HG02870 (cell line): Measurements from ENCODE around the gene YAF2.
"Not testable (repeated sequence)": the region's sequence is repeated elsewhere in the genome, so short reads cannot be mapped to it uniquely, and the experiment has no call there.

Source experiments
- ATAC-seq: cut with Tn5 transposase; IDR thresholded peaks from one replicate; pipeline ENCODE4 v1.9.1; 2021; ENCODE audit warnings: mild to moderate bottlenecking, moderate library complexity; ENCODE audit not compliant: unreplicated experiment

YAF2 gene

GRCh38 chr12:42255221-42255865, 17.3 kb upstream of the YAF2 start:
- no peak for ATAC-seq

- ATAC-seq: not testable (repeated sequence)
These were observed 14.6 kb upstream of the YAF2 start for GRCh38 chr12:42252645-42253044.

GRCh38 chr12:42249033-42249432, 11.0 kb upstream of the YAF2 start:
- not testable (repeated sequence) for ATAC-seq

- ATAC-seq: no peak
These were observed 2.2 kb upstream of the YAF2 start for GRCh38 chr12:42240131-42240750.

- peak; percentile 29 for ATAC-seq
These were observed 202 bp downstream of the YAF2 start for GRCh38 chr12:42237853-42238239.

- peak; percentile 76 for ATAC-seq
These were observed 796 bp downstream of the YAF2 start for GRCh38 chr12:42237052-42237852.

- ATAC-seq: no peak
These were observed 2.0 kb downstream of the YAF2 start for GRCh38 chr12:42236017-42236416.

- ATAC-seq: no peak
These were observed 2.6 kb downstream of the YAF2 start for GRCh38 chr12:42235426-42235825.

- no peak for ATAC-seq
These were observed 3.1 kb downstream of the YAF2 start for GRCh38 chr12:42234970-42235369.

GRCh38 chr12:42227525-42227924, 10.5 kb downstream of the YAF2 start:
- ATAC-seq: not testable (repeated sequence)

- not testable (repeated sequence) for ATAC-seq
These were observed 13.5 kb downstream of the YAF2 start for GRCh38 chr12:42224501-42224900.

- ATAC-seq: no peak
These were observed 15.3 kb downstream of the YAF2 start for GRCh38 chr12:42222724-42223123.

GRCh38 chr12:42221726-42222125, 16.3 kb downstream of the YAF2 start:
- no peak for ATAC-seq

- ATAC-seq: no peak
These were observed 20.4 kb downstream of the YAF2 start for GRCh38 chr12:42217656-42218055.

GRCh38 chr12:42216737-42217136, 21.3 kb downstream of the YAF2 start:
- ATAC-seq: no peak

- not testable (repeated sequence) for ATAC-seq
These were observed 22.3 kb downstream of the YAF2 start for GRCh38 chr12:42215759-42216158.

GRCh38 chr12:42213954-42214426, 24.1 kb downstream of the YAF2 start:
- ATAC-seq: no peak

- ATAC-seq: no peak
These were observed 25.0 kb downstream of the YAF2 start for GRCh38 chr12:42213023-42213422.

- ATAC-seq: no peak
These were observed 29.5 kb downstream of the YAF2 start for GRCh38 chr12:42208574-42208973.

GRCh38 chr12:42204819-42205218, 33.2 kb downstream of the YAF2 start:
- ATAC-seq: no peak

GRCh38 chr12:42204362-42204761, 33.7 kb downstream of the YAF2 start:
- ATAC-seq: no peak

GRCh38 chr12:42201063-42201462, 37.0 kb downstream of the YAF2 start:
- ATAC-seq: no peak
